Activated naive CD4-positive, alpha-beta T cell treated with anti-CD3 and anti-CD28 coated beads for 36 hours (primary cell): ENCODE results near the gene TPI1. TPM values are rescaled to one million over a fixed set of nuclear protein-coding genes. Genes with fewer than 3 reads are reported as not detected.

Experiments used
- CTCF ChIA-PET: fragments of 350-600 bp; sonication (Branson Sonifier 250); formaldehyde crosslinking; loops from one replicate; lab custom pipeline; 2021; ENCODE audit warnings: antibody characterized with exemption; lab: Charles Lee
- DNase-seq: peaks from one replicate; pipeline ENCODE4 v3.0.0-alpha.2; 2020
- H3K27ac Mint-ChIP-seq: one replicate; pipeline ENCODE4 v1.8.0; 2021; ENCODE audit warnings: mild to moderate bottlenecking, mixed read lengths
- H3K27me3 Mint-ChIP-seq: one replicate; pipeline ENCODE4 v1.8.0; 2021; ENCODE audit warnings: low read depth, mixed read lengths
- H3K36me3 Mint-ChIP-seq: one replicate; pipeline ENCODE4 v1.8.0; 2021; ENCODE audit warnings: low read depth, mixed read lengths
- H3K4me1 Mint-ChIP-seq: one replicate; pipeline ENCODE4 v1.8.0; 2021; ENCODE audit warnings: low read depth, mixed read lengths
- H3K4me3 Mint-ChIP-seq: one replicate; pipeline ENCODE4 v1.8.0; 2021; ENCODE audit warnings: mild to moderate bottlenecking, moderate library complexity, mixed read lengths
- H3K9me3 Mint-ChIP-seq: one replicate; pipeline ENCODE4 v1.8.0; 2021; ENCODE audit warnings: mixed read lengths
- intact Hi-C: fragments of 100-400 bp; cut with micrococcal nuclease; formaldehyde crosslinking; loops from one replicate; pipeline ENCODE4 v1.15.1; 2023
- total RNA-seq, 2 experiments: library from RNA; stranded (reverse); gene quantifications; one replicate each; pipeline ENCODE4 v1.2.3, GENCODE V29; 2021

TPI1 gene
- total RNA-seq, 2 experiments from 2014 or later = 1,222 to 1,282 TPM

GRCh38 chr12:6851153-6851920 lies 16.0 kb upstream of the TPI1 start, which contains the start of gene CDCA3:
CDCA3 (minus strand) TSS chr12:6851286; CDS start chr12:6850952, 334 bp downstream.
- Mint-ChIP-seq H3K36me3 (peaks cover 35% of the 10 kb centered on the region), H3K27ac (peak within 1 kb of the TSS; percentile 93), H3K4me1 (peaks cover 35% of the 10 kb centered on the region), H3K9me3 (no peaks in the 10 kb centered on the region), H3K4me3 (peak within 1 kb of the TSS; percentile 86), H3K27me3 (no peaks in the 10 kb centered on the region)
- intact Hi-C loops = loop anchor here (1.0 to 5.0 kb wide), 7 partner anchors 23 to 514 kb away; partner anchors contain the start of genes C1RL, LPCAT3, P3H3 and RNU7-1
- DNase-seq = peak; percentile 99
- CTCF ChIA-PET = interaction anchor here (0.5 to 4.0 kb wide), 14 partner anchors 10 to 369 kb away, joined by 3 to 19 read pairs (median 5); partner anchors contain the start of genes MLF2, SPSB2 and TPI1

DNA sequence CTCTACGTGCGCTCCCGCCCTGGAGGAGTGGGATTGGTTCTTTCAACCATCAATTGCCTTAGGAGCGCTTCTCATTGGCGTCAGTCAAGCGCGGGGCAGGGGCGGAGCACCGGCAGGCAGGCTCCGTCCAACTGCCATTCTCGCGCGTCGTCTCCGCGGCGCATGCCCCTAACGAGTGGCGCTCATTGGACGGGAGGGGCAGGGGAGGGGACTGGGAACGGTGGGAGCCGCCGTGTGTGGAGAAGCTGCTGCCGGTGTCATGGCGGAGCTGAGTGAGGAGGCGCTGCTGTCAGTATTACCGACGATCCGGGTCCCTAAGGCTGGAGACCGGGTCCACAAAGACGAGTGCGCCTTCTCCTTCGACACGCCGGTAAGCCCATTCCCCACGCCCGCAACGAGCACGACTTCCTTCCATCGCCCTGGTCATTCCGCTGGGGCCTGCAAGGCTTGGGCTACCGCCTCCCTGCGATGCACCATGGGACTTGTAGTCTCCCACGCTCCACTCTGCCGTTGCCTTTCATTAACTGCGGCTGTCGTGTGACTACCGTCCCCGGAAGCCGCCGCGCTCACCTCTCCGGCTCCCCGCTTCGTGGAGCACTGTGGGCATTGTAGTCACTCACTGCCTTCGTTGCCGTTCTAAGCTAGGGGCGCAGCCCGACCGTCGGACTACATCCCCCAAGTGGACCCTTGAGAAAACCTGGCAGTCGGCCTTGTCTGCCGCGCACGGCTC lies 15.2 kb upstream of the TPI1 start, which contains the start of gene USP5:
Gene USP5, plus strand, starts transcription at position 230 of the 730 bp plus-strand sequence. Its CDS starts 30 bp downstream, at position 260.
- peak within 1 kb of the TSS; percentile 93 for H3K27ac Mint-ChIP-seq
- peak; percentile 99 for DNase-seq
- CTCF ChIA-PET = interaction anchor here (0.8 to 4.0 kb wide), 16 partner anchors 9 to 298 kb away, joined by 3 to 24 read pairs (median 5); partner anchors contain the start of genes MLF2, PTMS, SPSB2 and TPI1
- peaks cover 32% of the 10 kb centered on the region for H3K36me3 Mint-ChIP-seq
- no peaks in the 10 kb centered on the region for H3K27me3 Mint-ChIP-seq
- intact Hi-C loops = loop anchor here (1.0 to 5.0 kb wide), 22 partner anchors 21 to 515 kb away; partner anchors contain the start of genes C1RL, CHD4, COPS7A and EMG1
- H3K4me1 Mint-ChIP-seq = peaks cover 35% of the 10 kb centered on the region
- peak within 1 kb of the TSS; percentile 86 for H3K4me3 Mint-ChIP-seq
- H3K9me3 Mint-ChIP-seq = no peaks in the 10 kb centered on the region

- peak; percentile 81 for DNase-seq
- intact Hi-C loops = loop anchor here (1.0 to 5.0 kb wide), 18 partner anchors 20 to 516 kb away; partner anchors contain the start of genes C1RL, CHD4, COPS7A and EMG1
- Mint-ChIP-seq H3K36me3 (peaks cover 31% of the 10 kb centered on the region), H3K9me3 (no peaks in the 10 kb centered on the region), H3K27me3 (no peaks in the 10 kb centered on the region), H3K4me1 (peaks cover 35% of the 10 kb centered on the region), H3K4me3 (peak overlapping the region; percentile 86), H3K27ac (peak overlapping the region; percentile 93)
- CTCF ChIA-PET = interaction anchor here (1.0 to 4.0 kb wide), 15 partner anchors 8 to 298 kb away, joined by 3 to 24 read pairs (median 5); partner anchors contain the start of genes MLF2, PTMS, SPSB2 and TPI1
These were observed 14.5 kb upstream of the TPI1 start for GRCh38 chr12:6852651-6853354.

GRCh38 chr12:6853626-6854025 lies 13.7 kb upstream of the TPI1 start:
- no peak for DNase-seq
- peak overlapping the region; percentile 93 for H3K27ac Mint-ChIP-seq
- H3K9me3 Mint-ChIP-seq = no peaks in the 10 kb centered on the region
- intact Hi-C loops = loop anchor here (5.0 kb wide), 3 partner anchors 254 to 516 kb away; partner anchors contain the start of genes C1RL and VAMP1
- no peaks in the 10 kb centered on the region for H3K27me3 Mint-ChIP-seq
- peaks cover 29% of the 10 kb centered on the region for H3K36me3 Mint-ChIP-seq
- peaks cover 35% of the 10 kb centered on the region for H3K4me1 Mint-ChIP-seq
- CTCF ChIA-PET = interaction anchor here (0.7 to 4.0 kb wide), 10 partner anchors 9 to 119 kb away, joined by 3 to 24 read pairs (median 6); partner anchors contain the start of genes PTMS, SPSB2 and TPI1
- peak overlapping the region; percentile 86 for H3K4me3 Mint-ChIP-seq

- H3K9me3 Mint-ChIP-seq = no peaks in the 10 kb centered on the region
- peak overlapping the region; percentile 93 for H3K27ac Mint-ChIP-seq
- no peak for DNase-seq
- intact Hi-C loops = loop anchor here (5.0 kb wide), 3 partner anchors 253 to 517 kb away; partner anchors contain the start of genes C1RL and VAMP1
- H3K4me1 Mint-ChIP-seq = peaks cover 34% of the 10 kb centered on the region
- H3K27me3 Mint-ChIP-seq = no peaks in the 10 kb centered on the region
- H3K4me3 Mint-ChIP-seq = peak overlapping the region; percentile 86
- CTCF ChIA-PET = interaction anchor here (0.7 to 4.0 kb wide), 7 partner anchors 9 to 84 kb away, joined by 3 to 24 read pairs (median 6); partner anchors contain the start of gene SPSB2
- peaks cover 28% of the 10 kb centered on the region for H3K36me3 Mint-ChIP-seq
These were observed 13.3 kb upstream of the TPI1 start for GRCh38 chr12:6854036-6854435.

GRCh38 chr12:6855322-6855721 lies 12.0 kb upstream of the TPI1 start:
- Mint-ChIP-seq H3K36me3 (peaks cover 23% of the 10 kb centered on the region), H3K27ac (no peak overlapping the region), H3K9me3 (no peaks in the 10 kb centered on the region), H3K27me3 (no peaks in the 10 kb centered on the region), H3K4me1 (peaks cover 23% of the 10 kb centered on the region), H3K4me3 (no peak overlapping the region)
- intact Hi-C loops = no loop called here
- CTCF ChIA-PET = interaction anchor here (3.1 kb wide), 1 partner anchor 17 kb away, joined by 24 read pairs; the partner anchor contains the start of gene SPSB2
- no peak for DNase-seq

GRCh38 chr12:6858799-6859198 lies 8.5 kb upstream of the TPI1 start:
- peaks cover 9% of the 10 kb centered on the region for H3K4me1 Mint-ChIP-seq
- H3K36me3 Mint-ChIP-seq = peaks cover 38% of the 10 kb centered on the region
- CTCF ChIA-PET = interaction anchor here (0.6 to 1.7 kb wide), 2 partner anchors 11 to 58 kb away, joined by 7 read pairs; no protein-coding TSS in a partner anchor
- no peak overlapping the region for H3K4me3 Mint-ChIP-seq
- intact Hi-C loops = no loop called here
- H3K27ac Mint-ChIP-seq = no peak overlapping the region
- no peaks in the 10 kb centered on the region for H3K9me3 Mint-ChIP-seq
- no peaks in the 10 kb centered on the region for H3K27me3 Mint-ChIP-seq
- DNase-seq = no peak

DNA sequence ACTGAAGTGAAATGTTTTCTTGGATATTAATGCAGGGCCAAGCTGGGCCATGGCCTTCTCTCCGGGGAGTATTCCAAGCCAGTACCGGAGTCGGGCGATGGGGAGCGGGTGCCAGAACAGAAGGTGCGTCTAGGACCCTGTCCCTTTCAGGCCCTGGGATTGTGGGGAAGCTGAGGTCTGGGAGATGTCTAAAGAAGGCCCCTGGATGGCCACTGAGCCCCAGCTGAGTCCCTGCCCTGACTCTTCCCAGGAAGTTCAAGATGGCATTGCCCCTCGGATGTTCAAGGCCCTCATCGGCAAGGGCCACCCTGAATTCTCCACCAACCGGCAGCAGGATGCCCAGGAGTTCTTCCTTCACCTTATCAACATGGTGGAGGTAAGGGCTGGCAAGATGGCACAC lies 7.2 kb upstream of the TPI1 start:
- intact Hi-C loops = no loop called here
- Mint-ChIP-seq H3K27ac (no peak overlapping the region), H3K9me3 (no peaks in the 10 kb centered on the region), H3K36me3 (peaks cover 40% of the 10 kb centered on the region), H3K4me3 (no peak overlapping the region), H3K27me3 (no peaks in the 10 kb centered on the region), H3K4me1 (no peaks in the 10 kb centered on the region)
- CTCF ChIA-PET = interaction anchor here (1.4 to 1.7 kb wide), 2 partner anchors 10 to 13 kb away, joined by 4 to 7 read pairs; partner anchors contain the start of gene SPSB2
- no peak for DNase-seq

DNA sequence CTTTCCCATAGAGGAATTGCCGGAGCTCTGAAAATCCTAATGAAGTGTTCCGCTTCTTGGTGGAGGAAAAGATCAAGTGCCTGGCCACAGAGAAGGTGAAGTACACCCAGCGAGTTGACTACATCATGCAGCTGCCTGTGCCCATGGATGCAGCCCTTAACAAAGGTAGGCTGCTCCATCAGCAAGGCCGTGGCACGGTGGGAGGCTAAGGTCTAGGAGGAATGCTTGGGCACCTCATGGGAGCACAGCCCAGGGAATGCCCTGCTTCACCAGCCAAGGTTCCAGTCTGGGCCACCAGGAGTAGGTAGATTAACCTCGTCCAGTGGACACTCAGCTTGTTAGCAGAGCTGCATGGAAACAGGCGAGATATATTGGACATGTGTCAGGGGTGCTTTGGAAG lies 6.4 kb upstream of the TPI1 start:
- CTCF ChIA-PET = interaction anchor here (1.0 kb wide), 2 partner anchors 9 to 12 kb away, joined by 3 read pairs; partner anchors contain the start of genes SPSB2 and USP5
- peaks cover 43% of the 10 kb centered on the region for H3K36me3 Mint-ChIP-seq
- H3K27ac Mint-ChIP-seq = no peak overlapping the region
- intact Hi-C loops = no loop called here
- no peaks in the 10 kb centered on the region for H3K27me3 Mint-ChIP-seq
- H3K4me1 Mint-ChIP-seq = no peaks in the 10 kb centered on the region
- no peaks in the 10 kb centered on the region for H3K9me3 Mint-ChIP-seq
- no peak for DNase-seq
- H3K4me3 Mint-ChIP-seq = no peak overlapping the region

DNA sequence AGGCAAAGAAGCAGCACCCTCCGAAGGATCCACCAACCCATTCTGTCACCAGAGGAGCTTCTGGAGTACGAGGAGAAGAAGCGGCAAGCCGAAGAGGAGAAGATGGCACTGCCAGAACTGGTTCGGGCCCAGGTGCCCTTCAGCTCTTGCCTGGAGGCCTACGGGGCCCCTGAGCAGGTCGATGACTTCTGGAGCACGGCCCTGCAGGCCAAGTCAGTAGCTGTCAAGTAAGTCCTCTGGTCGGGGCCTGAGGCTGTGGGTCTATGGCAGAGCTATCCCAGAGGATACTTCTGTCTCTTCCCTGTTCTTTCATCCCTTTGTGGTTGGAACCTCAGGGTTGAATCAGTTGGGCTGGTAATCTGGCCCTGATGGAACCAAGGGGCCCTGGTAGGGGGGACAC lies 5.9 kb upstream of the TPI1 start:
- Mint-ChIP-seq H3K27me3 (no peaks in the 10 kb centered on the region), H3K36me3 (peaks cover 42% of the 10 kb centered on the region), H3K4me3 (no peak overlapping the region), H3K4me1 (peaks cover 1% of the 10 kb centered on the region), H3K27ac (no peak overlapping the region), H3K9me3 (no peaks in the 10 kb centered on the region)
- DNase-seq = no peak
- intact Hi-C loops = no loop called here
- CTCF ChIA-PET = interaction anchor here (1.0 kb wide), 2 partner anchors 9 to 11 kb away, joined by 3 read pairs; partner anchors contain the start of genes SPSB2 and USP5

GRCh38 chr12:6863033-6863432 lies 4.3 kb upstream of the TPI1 start:
- Mint-ChIP-seq H3K4me1 (peaks cover 9% of the 10 kb centered on the region), H3K9me3 (no peaks in the 10 kb centered on the region), H3K27ac (no peak overlapping the region), H3K4me3 (no peak overlapping the region), H3K36me3 (peaks cover 36% of the 10 kb centered on the region), H3K27me3 (no peaks in the 10 kb centered on the region)
- no peak for DNase-seq
- intact Hi-C loops = no loop called here
- CTCF ChIA-PET = interaction anchor here (1.3 kb wide), 1 partner anchor 10 kb away, joined by 6 read pairs; no protein-coding TSS in a partner anchor
